ENCODE measurements around the gene FAM219A.
A peak's percentile ranks its signal among the peaks of the same experiment; 100 is the strongest.

The FAM219A gene

GRCh38 chr9:34458013-34458958, at the start of gene FAM219A, which contains the start of gene DNAI1:
TSS of gene FAM219A (minus strand) at chr9:34458570. CDS start at chr9:34458263, 307 bp downstream.
TSS of gene DNAI1 (plus strand) at chr9:34458805. CDS start at chr9:34459006, 201 bp downstream.
- DNase-seq (ENCODE audit: low read depth), result peak; percentile 92

- no peak for DNase-seq (ENCODE audit: low read depth)
These were observed 49.6 kb upstream of the FAM219A start for GRCh38 chr9:34507966-34508365.

- no peak for DNase-seq (ENCODE audit: low read depth)
These were observed 49.2 kb upstream of the FAM219A start for GRCh38 chr9:34507556-34507955.

- DNase-seq (ENCODE audit: low read depth), result no peak
These were observed 48.3 kb upstream of the FAM219A start for GRCh38 chr9:34506623-34507022.

- no peak for DNase-seq (ENCODE audit: low read depth)
These were observed 47.2 kb upstream of the FAM219A start for GRCh38 chr9:34505370-34506120.

- no peak for DNase-seq (ENCODE audit: low read depth)
These were observed 45.0 kb upstream of the FAM219A start for GRCh38 chr9:34503406-34503805.

GRCh38 chr9:34502891-34503290, 44.5 kb upstream of the FAM219A start:
- DNase-seq (ENCODE audit: low read depth), result no peak

GRCh38 chr9:34502471-34502870, 44.1 kb upstream of the FAM219A start:
- DNase-seq (ENCODE audit: low read depth), result no peak

- DNase-seq (ENCODE audit: low read depth), result no peak
These were observed 43.6 kb upstream of the FAM219A start for GRCh38 chr9:34501889-34502425.

GRCh38 chr9:34501372-34501771, 43.0 kb upstream of the FAM219A start:
- no peak for DNase-seq (ENCODE audit: low read depth)

- no peak for DNase-seq (ENCODE audit: low read depth)
These were observed 42.4 kb upstream of the FAM219A start for GRCh38 chr9:34500623-34501267.

GRCh38 chr9:34499076-34499475, 40.7 kb upstream of the FAM219A start:
- DNase-seq (ENCODE audit: low read depth), result no peak

GRCh38 chr9:34498553-34498952, 40.2 kb upstream of the FAM219A start:
- no peak for DNase-seq (ENCODE audit: low read depth)

GRCh38 chr9:34496149-34496712, 37.9 kb upstream of the FAM219A start:
- no peak for DNase-seq (ENCODE audit: low read depth)

GRCh38 chr9:34493972-34494535, 35.7 kb upstream of the FAM219A start:
- DNase-seq (ENCODE audit: low read depth), result no peak

- no peak for DNase-seq (ENCODE audit: low read depth)
These were observed 33.7 kb upstream of the FAM219A start for GRCh38 chr9:34492051-34492450.

- no peak for DNase-seq (ENCODE audit: low read depth)
These were observed 33.2 kb upstream of the FAM219A start for GRCh38 chr9:34491596-34491995.

- DNase-seq (ENCODE audit: low read depth), result no peak
These were observed 32.4 kb upstream of the FAM219A start for GRCh38 chr9:34490760-34491159.

GRCh38 chr9:34490360-34490759, 32.0 kb upstream of the FAM219A start:
- no peak for DNase-seq (ENCODE audit: low read depth)

GRCh38 chr9:34486572-34486971, 28.2 kb upstream of the FAM219A start:
- no peak for DNase-seq (ENCODE audit: low read depth)

- DNase-seq (ENCODE audit: low read depth), result no peak
These were observed 27.5 kb upstream of the FAM219A start for GRCh38 chr9:34485822-34486221.

All from non-pigmented ciliary epithelial cell (primary cell).